ENCODE data around the gene ATRN.

DNA sequence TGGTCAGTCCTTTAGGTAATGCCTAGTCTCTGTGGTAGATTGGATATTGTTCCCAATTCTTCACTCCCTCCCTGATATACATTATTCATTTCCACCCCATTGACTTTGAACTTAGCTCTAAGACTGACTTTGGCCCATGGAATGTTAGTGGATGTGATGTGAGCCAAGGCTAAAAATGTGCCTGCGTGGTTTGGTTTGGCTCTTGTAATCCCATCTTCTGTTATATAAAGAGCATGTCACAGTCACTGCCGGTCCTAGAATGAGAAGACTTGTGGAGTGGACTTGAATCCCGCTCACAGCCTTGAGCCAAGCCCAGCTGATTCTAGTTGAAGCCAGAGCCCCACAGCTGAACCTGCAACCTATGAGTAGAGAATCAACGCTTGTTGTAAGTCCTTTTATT lies 39.7 kb upstream of the ATRN start:
- TF ChIP-seq, protein P1, sequence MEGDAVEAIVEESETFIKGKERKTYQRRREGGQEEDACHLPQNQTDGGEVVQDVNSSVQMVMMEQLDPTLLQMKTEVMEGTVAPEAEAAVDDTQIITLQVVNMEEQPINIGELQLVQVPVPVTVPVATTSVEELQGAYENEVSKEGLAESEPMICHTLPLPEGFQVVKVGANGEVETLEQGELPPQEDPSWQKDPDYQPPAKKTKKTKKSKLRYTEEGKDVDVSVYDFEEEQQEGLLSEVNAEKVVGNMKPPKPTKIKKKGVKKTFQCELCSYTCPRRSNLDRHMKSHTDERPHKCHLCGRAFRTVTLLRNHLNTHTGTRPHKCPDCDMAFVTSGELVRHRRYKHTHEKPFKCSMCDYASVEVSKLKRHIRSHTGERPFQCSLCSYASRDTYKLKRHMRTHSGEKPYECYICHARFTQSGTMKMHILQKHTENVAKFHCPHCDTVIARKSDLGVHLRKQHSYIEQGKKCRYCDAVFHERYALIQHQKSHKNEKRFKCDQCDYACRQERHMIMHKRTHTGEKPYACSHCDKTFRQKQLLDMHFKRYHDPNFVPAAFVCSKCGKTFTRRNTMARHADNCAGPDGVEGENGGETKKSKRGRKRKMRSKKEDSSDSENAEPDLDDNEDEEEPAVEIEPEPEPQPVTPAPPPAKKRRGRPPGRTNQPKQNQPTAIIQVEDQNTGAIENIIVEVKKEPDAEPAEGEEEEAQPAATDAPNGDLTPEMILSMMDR (IDR thresholded peaks at IDR 0.05 in 4 of 5, conservative IDR thresholded peaks at IDR 0.05 in 1 of 5): no peak
- TF ChIP-seq POLR2A (IDR thresholded peaks at IDR 0.05): no peak
